Measurements from ENCODE around the gene SPRY2.

GRCh38 chr13:80313668-80314256 is 27.2 kb downstream of the SPRY2 start:
- TF ChIP-seq EZH2 (IDR thresholded peaks at IDR 0.05; ENCODE audit: borderline replicate concordance, low read length) (no peak), CTCF (conservative IDR thresholded peaks at IDR 0.05 in 1 of 2, IDR thresholded peaks at IDR 0.05 in 1 of 2; ENCODE audit: extremely low read depth in 1 of 2, insufficient read depth in 1 of 2, low read depth in 1 of 2, low read length in 2 of 2) (no peak)
